HG03354 (cell line): Measurements from ENCODE around the gene ARHGAP22.

Source experiments
- ATAC-seq: cut with Tn5 transposase; IDR thresholded peaks from one replicate; pipeline ENCODE4 v1.9.1; 2021; ENCODE audit warnings: mild to moderate bottlenecking; ENCODE audit not compliant: unreplicated experiment, poor library complexity, severe bottlenecking

ARHGAP22 gene

GRCh38 chr10:48538611-48539010 lies 66.3 kb downstream of the ARHGAP22 start:
- no peak for ATAC-seq

DNA sequence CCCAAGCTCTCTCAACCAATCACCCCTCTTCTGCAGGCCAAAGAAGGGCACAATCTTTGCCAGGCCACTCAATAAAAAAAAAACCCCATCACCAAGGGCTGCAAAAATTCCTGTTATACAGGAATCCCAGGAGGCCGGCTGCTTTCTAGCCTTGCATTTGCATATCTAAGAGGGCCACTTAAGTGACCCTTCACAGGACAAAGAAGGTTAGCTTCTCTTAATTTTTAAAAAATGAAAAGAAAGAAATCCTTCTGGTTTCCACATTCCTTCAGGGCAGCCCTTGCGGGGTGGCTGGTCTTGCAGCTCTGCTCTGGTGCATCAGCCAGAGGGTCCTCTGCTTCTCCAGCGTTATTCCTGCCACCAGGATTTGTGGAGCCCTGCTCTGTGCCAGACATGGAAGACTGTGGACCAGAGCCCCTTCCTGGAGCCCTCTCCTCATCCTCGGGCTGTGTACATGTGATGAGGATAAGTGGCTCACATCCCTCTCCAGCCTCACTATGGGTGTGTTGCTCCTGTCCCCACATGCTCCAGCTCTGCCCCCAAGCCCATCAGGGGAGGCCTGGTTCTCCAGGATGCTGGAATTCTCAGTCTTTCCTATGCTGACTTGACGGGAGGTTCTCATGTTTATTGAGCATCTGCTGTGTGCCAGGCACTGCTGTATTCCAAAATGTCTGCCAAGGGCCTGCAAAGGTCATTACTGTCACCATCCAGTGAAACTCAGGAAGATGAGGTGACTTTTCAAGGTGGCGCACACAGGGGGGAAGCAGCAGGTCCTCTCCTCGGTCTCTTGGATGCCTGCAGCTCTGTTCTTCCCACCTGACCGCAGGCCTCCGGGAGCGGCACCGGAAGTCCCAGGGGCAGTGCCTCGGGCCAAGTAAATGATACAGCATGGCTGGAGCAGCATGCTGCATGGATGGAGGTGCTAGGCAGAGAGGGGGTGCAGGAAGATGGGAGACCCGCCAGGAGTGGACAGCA lies 67.7 kb downstream of the ARHGAP22 start:
- no peak for ATAC-seq

GRCh38 chr10:48536156-48536500 lies 68.7 kb downstream of the ARHGAP22 start:
- no peak for ATAC-seq

GRCh38 chr10:48535416-48536155 lies 69.3 kb downstream of the ARHGAP22 start:
- ATAC-seq, result no peak

DNA sequence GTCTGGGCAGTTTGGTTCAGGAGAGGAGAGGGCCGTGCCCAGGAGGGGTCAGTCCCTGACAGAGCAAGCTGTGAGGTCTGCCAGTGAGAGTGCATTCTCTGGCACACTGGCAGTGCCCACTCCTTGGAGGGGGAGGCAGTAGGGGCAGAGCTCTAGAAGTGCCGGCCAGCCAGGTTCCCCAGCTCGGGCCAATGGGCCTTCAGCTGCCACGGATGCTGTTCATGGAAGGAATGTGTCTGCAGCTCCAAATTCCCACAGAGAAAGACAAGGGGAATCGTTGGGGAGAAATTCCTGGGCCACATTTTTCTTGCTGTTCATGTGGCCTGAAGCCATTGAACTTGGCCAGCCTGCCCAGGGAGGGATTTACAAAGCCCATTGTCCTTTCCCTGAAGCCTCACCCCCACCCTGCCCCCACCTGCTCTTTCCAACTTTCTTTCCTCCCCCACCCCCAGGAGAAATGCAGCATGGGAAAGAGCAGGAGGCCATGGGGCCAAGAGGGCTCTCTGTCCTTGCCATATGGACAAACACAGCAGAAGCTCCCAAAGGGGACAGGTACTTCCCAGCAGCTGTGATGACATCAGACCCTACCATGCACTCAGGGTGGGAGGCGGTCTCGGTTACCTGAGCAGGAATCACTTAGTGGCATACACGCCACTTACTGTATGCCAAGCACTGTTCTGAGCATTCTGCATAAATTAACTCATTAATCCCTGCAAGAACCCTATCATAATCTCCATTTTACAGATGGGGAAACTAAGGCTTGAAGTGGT lies 70.7 kb downstream of the ARHGAP22 start:
- no peak for ATAC-seq

DNA sequence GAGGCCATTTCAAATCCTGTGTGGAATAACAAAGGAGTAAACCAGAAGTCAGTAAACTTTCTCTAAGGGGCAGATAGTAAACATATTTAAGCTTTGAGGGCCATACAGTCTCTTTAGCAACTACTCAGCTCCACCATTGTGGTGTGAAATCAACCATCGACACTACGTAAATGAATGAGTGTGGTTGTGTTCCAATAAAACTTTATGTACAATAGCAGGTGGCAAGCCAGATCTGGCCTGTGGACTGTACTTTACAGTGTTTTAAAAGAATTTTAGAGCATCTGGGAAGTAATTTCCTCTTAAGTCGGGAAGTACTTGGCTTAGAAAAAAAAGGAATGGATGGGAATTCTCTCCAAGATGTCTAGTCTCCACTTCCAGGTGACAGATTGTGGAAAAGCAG lies 71.3 kb downstream of the ARHGAP22 start:
- no peak for ATAC-seq

DNA sequence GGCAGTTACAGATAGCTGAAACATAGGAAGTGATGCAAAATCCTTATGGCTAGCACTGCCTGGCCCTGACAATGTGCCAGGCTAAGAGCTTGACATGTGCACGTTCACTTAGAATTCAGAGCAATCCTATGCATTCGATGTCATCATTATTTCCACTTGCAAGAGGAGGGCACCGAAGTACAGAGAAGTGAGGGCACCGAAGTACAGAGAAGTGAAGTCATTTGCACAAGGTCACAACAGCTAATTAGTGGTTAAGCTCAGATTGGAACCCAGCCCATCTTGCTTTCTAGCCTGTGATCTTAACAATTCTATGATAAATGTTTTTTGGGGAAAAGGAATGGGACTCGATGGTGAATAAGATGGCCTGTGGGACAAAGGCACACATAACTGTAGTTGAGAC lies 73.4 kb downstream of the ARHGAP22 start:
- ATAC-seq, result no peak

- no peak for ATAC-seq
Measured at GRCh38 chr10:48529331-48529730, 75.5 kb downstream of the ARHGAP22 start.

DNA sequence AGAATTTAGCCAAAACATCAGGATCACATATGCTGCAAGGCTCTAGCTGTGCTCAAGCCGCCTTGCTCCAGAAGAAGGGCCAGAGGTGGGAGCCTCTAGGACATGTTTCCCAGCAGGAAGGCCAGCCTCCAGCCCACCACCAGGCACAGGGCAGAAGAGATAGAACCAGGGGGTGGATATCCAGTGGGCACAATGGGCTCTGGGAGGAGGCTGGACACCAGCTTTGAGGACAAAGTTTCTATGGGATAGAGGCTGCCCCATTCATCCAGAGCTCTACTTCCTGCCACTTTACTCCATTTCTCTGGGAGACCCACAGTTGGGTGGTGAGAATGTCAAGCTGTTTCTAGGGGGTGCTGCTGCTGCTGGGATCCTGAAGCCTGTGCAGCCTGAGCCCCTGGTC lies 77.1 kb downstream of the ARHGAP22 start:
- no peak for ATAC-seq

- no peak for ATAC-seq
Measured at GRCh38 chr10:48526846-48527505, 77.9 kb downstream of the ARHGAP22 start.

DNA sequence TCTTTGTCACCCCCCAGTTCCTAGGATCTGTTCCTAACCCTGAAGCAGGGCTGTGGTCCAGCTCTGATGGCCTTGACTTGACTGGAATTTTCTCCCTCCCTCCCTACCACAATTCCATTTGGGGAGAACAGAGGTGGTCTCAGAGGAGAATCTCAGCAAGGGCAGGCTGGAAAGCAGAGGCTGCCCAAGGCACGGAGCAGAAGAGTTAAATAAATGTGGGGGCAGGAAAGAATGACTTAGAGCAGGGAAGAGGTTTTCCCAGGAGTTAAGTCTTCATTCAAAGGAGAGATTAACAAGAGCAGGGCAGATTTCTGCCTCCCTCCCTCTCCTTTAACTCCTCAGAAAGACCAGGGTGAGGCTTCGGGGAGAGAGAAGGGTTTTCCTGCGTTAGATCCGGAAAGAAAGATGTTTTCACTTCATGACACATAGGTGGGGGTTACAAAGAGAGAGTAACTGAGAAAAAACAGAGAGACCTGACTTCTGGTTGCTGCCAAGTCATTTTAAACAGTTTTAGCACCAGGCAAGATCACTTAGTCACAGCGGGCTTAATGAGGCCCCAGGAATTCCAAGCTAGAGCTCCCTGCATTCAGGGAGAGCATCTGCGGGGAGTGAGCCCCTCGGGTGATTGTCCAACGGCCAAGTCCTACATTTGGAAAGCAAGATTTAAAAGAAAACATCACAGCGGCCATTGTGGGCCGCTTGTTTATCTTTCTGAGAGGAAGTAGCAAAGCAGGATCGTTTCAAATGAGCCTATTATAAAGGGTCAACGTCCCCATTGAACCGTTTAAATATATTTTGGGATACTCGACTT lies 78.7 kb downstream of the ARHGAP22 start:
- no peak for ATAC-seq

DNA sequence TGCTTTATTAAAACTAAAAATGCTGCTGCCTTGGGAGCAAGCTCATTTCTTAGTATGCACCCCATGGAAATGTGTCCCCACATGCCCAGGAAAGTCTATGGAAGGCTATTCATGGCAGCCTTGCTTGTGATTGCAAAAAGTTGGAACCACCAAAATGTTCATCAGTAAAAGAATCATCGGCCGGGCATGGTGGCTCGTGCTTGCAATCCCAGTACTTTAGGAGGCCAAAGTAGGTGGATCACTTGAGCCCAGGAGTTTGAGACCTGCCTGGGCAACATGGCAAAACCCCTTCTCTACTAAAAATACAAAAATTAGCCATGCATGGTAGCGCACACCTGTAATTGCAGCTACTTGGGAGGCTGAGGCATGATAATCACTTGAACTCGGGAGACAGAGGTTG lies 79.8 kb downstream of the ARHGAP22 start:
- ATAC-seq, result no peak

- ATAC-seq, result no peak
Measured at GRCh38 chr10:48523820-48524758, 80.8 kb downstream of the ARHGAP22 start.

DNA sequence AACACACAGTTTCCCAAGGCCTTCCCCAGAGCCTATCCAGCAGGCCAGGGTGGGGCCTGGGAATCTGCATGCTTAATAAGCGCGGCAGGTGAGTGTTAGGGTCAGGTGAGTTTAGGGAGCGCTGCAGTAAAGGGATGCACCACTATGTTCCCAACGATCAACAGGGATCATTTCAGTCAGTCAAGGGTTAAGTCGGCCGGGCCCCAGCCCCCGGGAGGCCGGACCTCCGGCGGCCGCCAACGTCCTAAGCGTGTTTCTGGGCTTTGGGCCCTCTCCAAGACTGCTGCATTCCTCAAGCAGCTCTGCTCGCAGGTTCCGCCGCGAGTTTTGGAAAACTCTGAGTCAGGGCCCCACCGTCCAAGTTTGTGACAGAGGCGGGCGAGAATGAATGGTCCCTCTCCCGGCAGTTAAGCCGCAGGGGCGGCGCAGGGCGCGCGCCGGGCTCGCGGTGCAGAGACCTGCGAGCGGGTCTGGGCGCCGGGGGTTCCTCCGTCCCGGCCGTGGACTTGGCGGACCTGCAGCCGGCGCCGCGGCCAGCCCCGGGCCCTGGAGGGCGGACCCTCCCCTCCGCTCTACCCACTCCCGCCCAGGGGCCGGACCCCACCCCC lies 81.6 kb downstream of the ARHGAP22 start:
- no peak for ATAC-seq

DNA sequence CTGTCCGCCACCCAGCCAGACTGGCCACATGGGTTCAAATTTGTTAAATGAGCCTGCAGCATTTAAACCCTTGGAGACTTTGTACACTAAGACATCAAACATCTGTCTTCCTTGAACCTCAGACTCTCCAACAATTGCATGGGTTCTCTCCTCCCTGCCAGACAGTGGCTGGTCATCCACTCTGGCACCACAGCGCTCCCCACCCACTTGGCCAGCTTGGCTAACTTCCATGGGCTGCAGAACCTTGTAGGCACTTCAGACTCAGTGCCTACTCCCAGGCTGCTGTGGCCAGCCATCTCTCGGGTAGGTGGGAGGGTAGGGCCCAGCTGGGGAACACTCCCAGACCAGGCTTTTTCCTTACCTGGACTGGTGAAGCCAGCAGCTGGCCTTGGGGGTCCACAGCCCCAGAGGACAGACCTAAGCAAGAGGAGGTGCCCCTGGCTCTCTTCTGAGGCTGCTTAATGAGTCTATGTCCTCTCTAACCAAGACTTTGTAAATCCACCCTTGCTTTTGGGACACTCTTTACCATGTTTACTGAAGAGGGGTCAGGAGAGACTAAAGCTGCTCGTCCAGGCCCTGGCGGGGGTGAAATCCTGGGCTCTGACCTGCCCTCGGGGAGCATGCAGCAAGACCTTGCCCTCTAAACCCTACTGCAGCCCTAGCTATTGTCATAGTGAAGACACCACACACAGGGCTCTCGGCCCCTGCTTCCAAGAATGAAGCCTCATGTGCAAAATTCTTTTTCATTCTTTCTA lies 82.7 kb downstream of the ARHGAP22 start:
- no peak for ATAC-seq

- ATAC-seq, result no peak
Measured at GRCh38 chr10:48520594-48520993, 84.3 kb downstream of the ARHGAP22 start.

DNA sequence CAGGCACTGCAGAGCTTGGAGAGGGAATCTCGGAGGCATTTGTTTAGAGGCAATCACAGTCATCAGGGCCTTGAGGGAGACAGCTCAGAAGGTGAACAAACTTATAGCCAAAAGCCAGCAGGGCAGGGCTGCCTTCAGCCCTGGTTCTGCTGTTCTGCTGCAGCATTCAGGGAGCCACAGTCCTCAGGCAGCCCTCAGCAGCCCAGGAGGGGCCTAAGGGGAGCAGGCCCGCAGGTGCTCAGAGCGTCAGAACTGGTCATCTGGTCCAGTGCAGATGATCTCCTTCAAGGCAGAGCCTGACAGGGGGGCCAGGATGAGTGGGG lies 84.7 kb downstream of the ARHGAP22 start:
- ATAC-seq, result no peak
